Measurements from ENCODE around the gene PLP2. TPM values are rescaled to one million over a fixed set of nuclear protein-coding genes. Genes with fewer than 3 reads are reported as not detected.
A peak's percentile ranks its signal among the peaks of the same experiment; 100 is the strongest.

Gene PLP2
- polyA plus RNA-seq, 3 donors, result 280 to 374 (median 330) TPM

GRCh38 chrX:49198540-49199314, 27.0 kb downstream of the PLP2 start:
- 63% methylated on average over 5 of the region's 12 CpGs for WGBS (ENCODE audit: insufficient coverage)
- no peak for TF ChIP-seq CTCF (IDR thresholded peaks at IDR 0.05)
- H3K36me3 ChIP-seq (replicated peaks in 1 of 2; ENCODE audit: control insufficient read depth in 1 of 2, insufficient read depth in 2 of 2, low read length in 2 of 2), result no peaks in the 10 kb centered on the region
- no peak overlapping the region for H3K27ac ChIP-seq (ENCODE audit: low read depth in 1 of 2, low read length in 2 of 2)
- peak overlapping the region in 1 of 7 donors; percentile 41 for H3K27ac Mint-ChIP-seq
- H3K4me2 ChIP-seq (replicated peaks; ENCODE audit: extremely low read depth, low read length, poor library complexity, severe bottlenecking), result no peak overlapping the region
- no peaks in the 10 kb centered on the region for H3K9me3 ChIP-seq (replicated peaks in 1 of 2; ENCODE audit: control insufficient read depth in 1 of 2, insufficient read depth in 1 of 2, low read length in 2 of 2)
- H3K4me1 ChIP-seq (ENCODE audit: control insufficient read depth in 1 of 2, insufficient read depth in 2 of 2, low read length in 2 of 2), result peaks cover 10 to 11% of the 10 kb centered on the region in 2 donors
- intact Hi-C loops (cut with micrococcal nuclease), result no loop called here
- peaks cover 10% of the 10 kb centered on the region for H3K4me1 Mint-ChIP-seq
- no peaks in the 10 kb centered on the region for H3K79me2 ChIP-seq (ENCODE audit: insufficient read depth, low read length)
- peaks cover 0 to 2% of the 10 kb centered on the region in 2 donors for H3K36me3 Mint-ChIP-seq
- DNase-seq, result peak in 1 of 3 donors; percentile 28
- no peaks in the 10 kb centered on the region for H4K20me1 ChIP-seq (ENCODE audit: insufficient read depth, low read length)
- peak overlapping the region in 1 of 2 donors; percentile 70 for H3K4me3 Mint-ChIP-seq
- no peak overlapping the region for H3K4me3 ChIP-seq (replicated peaks in 1 of 3; ENCODE audit: low read depth in 2 of 3, low read length in 3 of 3)
- H3K27me3 ChIP-seq (ENCODE audit: control insufficient read depth in 2 of 2, insufficient read depth in 2 of 2, low read length in 2 of 2), result peaks cover 0 to 13% of the 10 kb centered on the region in 2 donors
- H3K9me3 Mint-ChIP-seq, result no peaks in the 10 kb centered on the region
- H3K9ac ChIP-seq (ENCODE audit: insufficient read depth, low read length, poor library complexity, severe bottlenecking), result no peak overlapping the region
- peaks cover 9 to 22% (median 13%) of the 10 kb centered on the region in 3 donors for H3K27me3 Mint-ChIP-seq (ENCODE audit: low read depth in 3 of 3)
- H2AFZ ChIP-seq (ENCODE audit: insufficient read depth, low read depth, low read length, poor library complexity, severe bottlenecking), result no peak overlapping the region

- Histone ChIP-seq H2AFZ (ENCODE audit: insufficient read depth, low read depth, low read length, poor library complexity, severe bottlenecking) (no peak overlapping the region), H3K4me3 (replicated peaks in 1 of 3; ENCODE audit: low read depth in 2 of 3, low read length in 3 of 3) (no peak overlapping the region), H3K9me3 (replicated peaks in 1 of 2; ENCODE audit: control insufficient read depth in 1 of 2, insufficient read depth in 1 of 2, low read length in 2 of 2) (no peaks in the 10 kb centered on the region), H4K20me1 (ENCODE audit: insufficient read depth, low read length) (no peaks in the 10 kb centered on the region), H3K9ac (ENCODE audit: insufficient read depth, low read length, poor library complexity, severe bottlenecking) (no peak overlapping the region), H3K36me3 (replicated peaks in 1 of 2; ENCODE audit: control insufficient read depth in 1 of 2, insufficient read depth in 2 of 2, low read length in 2 of 2) (no peaks in the 10 kb centered on the region), H3K4me1 (ENCODE audit: control insufficient read depth in 1 of 2, insufficient read depth in 2 of 2, low read length in 2 of 2) (peaks cover 10 to 11% of the 10 kb centered on the region in 2 donors), H3K27me3 (ENCODE audit: control insufficient read depth in 2 of 2, insufficient read depth in 2 of 2, low read length in 2 of 2) (peaks cover 0 to 13% of the 10 kb centered on the region in 2 donors), H3K27ac (ENCODE audit: low read depth in 1 of 2, low read length in 2 of 2) (no peak overlapping the region), H3K79me2 (ENCODE audit: insufficient read depth, low read length) (no peaks in the 10 kb centered on the region), H3K4me2 (replicated peaks; ENCODE audit: extremely low read depth, low read length, poor library complexity, severe bottlenecking) (no peak overlapping the region)
- Mint-ChIP-seq H3K9me3 (no peaks in the 10 kb centered on the region), H3K27me3 (ENCODE audit: low read depth in 3 of 3) (peaks cover 9 to 22% (median 12%) of the 10 kb centered on the region in 3 donors), H3K36me3 (peaks cover 0 to 2% of the 10 kb centered on the region in 2 donors), H3K4me3 (no peak overlapping the region), H3K27ac (no peak overlapping the region), H3K4me1 (peaks cover 10% of the 10 kb centered on the region)
- 15% methylated on average over 3 of the region's 11 CpGs for WGBS (ENCODE audit: insufficient coverage)
- intact Hi-C loops (cut with micrococcal nuclease), result no loop called here
- DNase-seq, result no peak
- TF ChIP-seq CTCF (IDR thresholded peaks at IDR 0.05), result no peak
Observed at GRCh38 chrX:49199315-49199595, 27.6 kb downstream of the PLP2 start.

All from CD14-positive monocyte (primary cell).